Activated CD4-positive, alpha-beta T cell treated with anti-CD3 and anti-CD28 coated beads for 24 hours (primary cell): Measurements from ENCODE around the gene SLFN11.
"Not testable (repeated sequence)": the region's sequence is repeated elsewhere in the genome, so short reads cannot be mapped to it uniquely, and the experiment has no call there.

ENCODE experiments used
- DNase-seq, 2 donors: peaks; one replicate each; pipeline ENCODE4 v3.0.0-alpha.2; 2020; ENCODE audit warnings: low read depth in 2 of 2

SLFN11 gene

GRCh38 chr17:35373534-35373983 is at the start of gene SLFN11:
TSS of gene SLFN11 (minus strand) at chr17:35373621. CDS start at chr17:35363807, 9,814 bp downstream.
- DNase-seq = peak; percentile 78 to 91

- not testable (repeated sequence) for DNase-seq
Measured at GRCh38 chr17:35421069-35421468, 47.6 kb upstream of the SLFN11 start.

GRCh38 chr17:35416659-35417058 is 43.2 kb upstream of the SLFN11 start:
- DNase-seq = no peak

GRCh38 chr17:35414707-35415106 is 41.3 kb upstream of the SLFN11 start:
- not testable (repeated sequence) for DNase-seq

- no peak for DNase-seq
Measured at GRCh38 chr17:35414247-35414646, 40.8 kb upstream of the SLFN11 start.

- DNase-seq = no peak
Measured at GRCh38 chr17:35407531-35407930, 34.1 kb upstream of the SLFN11 start.

- no peak for DNase-seq
Measured at GRCh38 chr17:35406568-35406967, 33.1 kb upstream of the SLFN11 start.

- DNase-seq = no peak
Measured at GRCh38 chr17:35404360-35404759, 30.9 kb upstream of the SLFN11 start.

GRCh38 chr17:35393783-35394182 is 20.4 kb upstream of the SLFN11 start:
- DNase-seq = not testable (repeated sequence)

GRCh38 chr17:35390663-35391062 is 17.2 kb upstream of the SLFN11 start:
- no peak for DNase-seq

GRCh38 chr17:35390156-35390555 is 16.7 kb upstream of the SLFN11 start:
- DNase-seq = no peak

- DNase-seq = no peak
Measured at GRCh38 chr17:35387496-35387895, 14.1 kb upstream of the SLFN11 start.

GRCh38 chr17:35377706-35378105 is 4.3 kb upstream of the SLFN11 start:
- no peak for DNase-seq

- DNase-seq = no peak
Measured at GRCh38 chr17:35377068-35377467, 3.6 kb upstream of the SLFN11 start.

GRCh38 chr17:35376245-35376644 is 2.8 kb upstream of the SLFN11 start:
- no peak for DNase-seq

GRCh38 chr17:35374766-35375344 is 1.4 kb upstream of the SLFN11 start:
- no peak for DNase-seq

GRCh38 chr17:35373984-35374765 is 754 bp upstream of the SLFN11 start:
- peak in 1 of 2 donors; percentile 16 for DNase-seq

GRCh38 chr17:35372846-35373533 is 431 bp downstream of the SLFN11 start:
- DNase-seq = peak in 1 of 2 donors; percentile 6

GRCh38 chr17:35371934-35372333 is 1.5 kb downstream of the SLFN11 start:
- DNase-seq = no peak

GRCh38 chr17:35368081-35368830 is 5.2 kb downstream of the SLFN11 start:
- DNase-seq = no peak

GRCh38 chr17:35361027-35361426 is 12.4 kb downstream of the SLFN11 start:
- DNase-seq = no peak

- no peak for DNase-seq
Measured at GRCh38 chr17:35359398-35359797, 14.0 kb downstream of the SLFN11 start.
